ENCODE data around the gene FAM72A.
"Not testable (repeated sequence)": the region's sequence is repeated elsewhere in the genome, so short reads cannot be mapped to it uniquely, and the experiment has no call there.

FAM72A gene

DNA sequence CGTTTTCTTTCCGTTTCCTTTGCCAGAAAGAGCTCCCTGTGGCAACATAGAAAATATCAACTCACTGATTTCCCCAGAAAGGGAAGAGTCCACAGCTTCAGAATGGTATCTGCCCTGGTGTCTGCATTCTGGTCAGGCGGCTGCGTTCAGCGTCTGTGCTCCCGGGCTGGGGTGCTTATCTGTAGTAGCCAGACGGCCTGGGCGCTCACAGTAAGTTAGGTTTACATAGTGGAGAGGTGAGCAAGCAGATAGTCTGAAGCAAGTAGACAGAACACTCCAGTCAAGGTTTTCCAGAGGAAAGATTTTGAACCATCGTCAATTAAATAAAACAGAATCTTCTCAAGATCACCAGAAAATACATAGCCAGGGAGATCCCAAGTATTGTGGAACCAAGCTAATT, 29.4 kb upstream of the FAM72A start:
- H3K9ac ChIP-seq (ENCODE audit: low read depth in 1 of 2, low read length in 2 of 2); H3K4me3 ChIP-seq (ENCODE audit: low read length in 2 of 2); H3K4me1 ChIP-seq (ENCODE audit: control insufficient read depth in 2 of 2, insufficient read depth in 2 of 2, low read length in 2 of 2); H3K27ac ChIP-seq (ENCODE audit: low read depth in 2 of 2, low read length in 2 of 2); H3K36me3 ChIP-seq (ENCODE audit: control insufficient read depth in 2 of 2, insufficient read depth in 2 of 2, low read length in 2 of 2); H3K9me3 ChIP-seq (ENCODE audit: control insufficient read depth in 2 of 2, low read length in 2 of 2); H3K27me3 ChIP-seq (ENCODE audit: control insufficient read depth in 2 of 2, insufficient read depth in 2 of 2, low read length in 2 of 2): not testable (repeated sequence)

- not testable (repeated sequence) for H3K27me3 ChIP-seq (ENCODE audit: control insufficient read depth in 2 of 2, insufficient read depth in 2 of 2, low read length in 2 of 2); H3K4me3 ChIP-seq (ENCODE audit: low read length in 2 of 2); H3K9me3 ChIP-seq (ENCODE audit: control insufficient read depth in 2 of 2, low read length in 2 of 2); H3K4me1 ChIP-seq (ENCODE audit: control insufficient read depth in 2 of 2, insufficient read depth in 2 of 2, low read length in 2 of 2); H3K9ac ChIP-seq (ENCODE audit: low read depth in 1 of 2, low read length in 2 of 2); H3K36me3 ChIP-seq (ENCODE audit: control insufficient read depth in 2 of 2, insufficient read depth in 2 of 2, low read length in 2 of 2); H3K27ac ChIP-seq (ENCODE audit: low read depth in 2 of 2, low read length in 2 of 2)
These were observed 26.6 kb upstream of the FAM72A start for GRCh38 chr1:206229286-206229685.

GRCh38 chr1:206226886-206227285, 24.2 kb upstream of the FAM72A start:
- H3K9ac ChIP-seq (ENCODE audit: low read depth in 1 of 2, low read length in 2 of 2); H3K27ac ChIP-seq (ENCODE audit: low read depth in 2 of 2, low read length in 2 of 2); H3K27me3 ChIP-seq (ENCODE audit: control insufficient read depth in 2 of 2, insufficient read depth in 2 of 2, low read length in 2 of 2); H3K9me3 ChIP-seq (ENCODE audit: control insufficient read depth in 2 of 2, low read length in 2 of 2); H3K4me3 ChIP-seq (ENCODE audit: low read length in 2 of 2); H3K36me3 ChIP-seq (ENCODE audit: control insufficient read depth in 2 of 2, insufficient read depth in 2 of 2, low read length in 2 of 2); H3K4me1 ChIP-seq (ENCODE audit: control insufficient read depth in 2 of 2, insufficient read depth in 2 of 2, low read length in 2 of 2): not testable (repeated sequence)

DNA sequence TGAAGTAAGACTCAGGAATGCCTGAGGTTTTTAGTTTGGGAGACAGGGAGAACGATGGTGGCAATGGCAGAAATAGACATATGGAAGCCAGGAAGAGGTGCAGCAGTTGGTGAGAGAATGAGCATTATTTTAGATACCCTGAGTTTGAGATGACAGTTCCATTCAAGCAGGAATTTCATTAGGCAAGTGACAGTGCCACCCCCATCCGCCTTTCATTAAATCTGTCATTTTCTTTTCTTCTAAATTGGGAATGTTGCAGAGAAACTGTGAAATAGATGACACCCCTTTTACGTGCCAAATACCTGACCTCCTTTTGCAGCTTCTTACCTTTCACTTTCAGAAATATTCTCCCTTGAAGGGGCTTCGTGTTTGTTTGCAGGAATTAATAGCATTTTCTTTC, 22.7 kb upstream of the FAM72A start:
- not testable (repeated sequence) for H3K9me3 ChIP-seq (ENCODE audit: control insufficient read depth in 2 of 2, low read length in 2 of 2); H3K27me3 ChIP-seq (ENCODE audit: control insufficient read depth in 2 of 2, insufficient read depth in 2 of 2, low read length in 2 of 2); H3K27ac ChIP-seq (ENCODE audit: low read depth in 2 of 2, low read length in 2 of 2); H3K36me3 ChIP-seq (ENCODE audit: control insufficient read depth in 2 of 2, insufficient read depth in 2 of 2, low read length in 2 of 2); H3K4me1 ChIP-seq (ENCODE audit: control insufficient read depth in 2 of 2, insufficient read depth in 2 of 2, low read length in 2 of 2); H3K4me3 ChIP-seq (ENCODE audit: low read length in 2 of 2); H3K9ac ChIP-seq (ENCODE audit: low read depth in 1 of 2, low read length in 2 of 2)

- not testable (repeated sequence) for H3K4me1 ChIP-seq (ENCODE audit: control insufficient read depth in 2 of 2, insufficient read depth in 2 of 2, low read length in 2 of 2); H3K4me3 ChIP-seq (ENCODE audit: low read length in 2 of 2); H3K9me3 ChIP-seq (ENCODE audit: control insufficient read depth in 2 of 2, low read length in 2 of 2); H3K9ac ChIP-seq (ENCODE audit: low read depth in 1 of 2, low read length in 2 of 2); H3K27ac ChIP-seq (ENCODE audit: low read depth in 2 of 2, low read length in 2 of 2); H3K27me3 ChIP-seq (ENCODE audit: control insufficient read depth in 2 of 2, insufficient read depth in 2 of 2, low read length in 2 of 2); H3K36me3 ChIP-seq (ENCODE audit: control insufficient read depth in 2 of 2, insufficient read depth in 2 of 2, low read length in 2 of 2)
These were observed 21.6 kb upstream of the FAM72A start for GRCh38 chr1:206224190-206224776.

DNA sequence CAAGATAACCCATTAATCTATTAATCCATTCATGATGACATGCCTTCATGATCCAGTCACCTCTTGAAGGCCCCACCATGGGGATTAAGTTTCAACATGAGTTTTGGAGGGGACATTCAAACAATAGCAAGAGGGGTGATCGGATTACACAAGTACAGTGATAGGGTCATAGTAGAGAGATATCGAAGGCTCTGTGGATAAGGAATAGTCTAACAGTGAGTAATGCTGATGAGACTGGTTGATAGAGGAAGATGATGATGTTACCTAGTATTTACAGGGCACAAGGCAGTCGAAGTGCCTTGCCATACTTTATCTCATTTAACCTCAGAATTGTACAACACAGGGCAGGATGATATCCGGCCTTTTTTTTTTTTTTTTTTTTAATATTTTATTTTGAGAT, 18.9 kb upstream of the FAM72A start:
- H3K27ac ChIP-seq (ENCODE audit: low read depth in 2 of 2, low read length in 2 of 2); H3K9ac ChIP-seq (ENCODE audit: low read depth in 1 of 2, low read length in 2 of 2); H3K36me3 ChIP-seq (ENCODE audit: control insufficient read depth in 2 of 2, insufficient read depth in 2 of 2, low read length in 2 of 2); H3K9me3 ChIP-seq (ENCODE audit: control insufficient read depth in 2 of 2, low read length in 2 of 2); H3K4me3 ChIP-seq (ENCODE audit: low read length in 2 of 2); H3K4me1 ChIP-seq (ENCODE audit: control insufficient read depth in 2 of 2, insufficient read depth in 2 of 2, low read length in 2 of 2); H3K27me3 ChIP-seq (ENCODE audit: control insufficient read depth in 2 of 2, insufficient read depth in 2 of 2, low read length in 2 of 2): not testable (repeated sequence)

GRCh38 chr1:206220332-206221000, 17.8 kb upstream of the FAM72A start:
- not testable (repeated sequence) for H3K4me1 ChIP-seq (ENCODE audit: control insufficient read depth in 2 of 2, insufficient read depth in 2 of 2, low read length in 2 of 2); H3K9me3 ChIP-seq (ENCODE audit: control insufficient read depth in 2 of 2, low read length in 2 of 2); H3K36me3 ChIP-seq (ENCODE audit: control insufficient read depth in 2 of 2, insufficient read depth in 2 of 2, low read length in 2 of 2); H3K27ac ChIP-seq (ENCODE audit: low read depth in 2 of 2, low read length in 2 of 2); H3K4me3 ChIP-seq (ENCODE audit: low read length in 2 of 2); H3K27me3 ChIP-seq (ENCODE audit: control insufficient read depth in 2 of 2, insufficient read depth in 2 of 2, low read length in 2 of 2); H3K9ac ChIP-seq (ENCODE audit: low read depth in 1 of 2, low read length in 2 of 2)

DNA sequence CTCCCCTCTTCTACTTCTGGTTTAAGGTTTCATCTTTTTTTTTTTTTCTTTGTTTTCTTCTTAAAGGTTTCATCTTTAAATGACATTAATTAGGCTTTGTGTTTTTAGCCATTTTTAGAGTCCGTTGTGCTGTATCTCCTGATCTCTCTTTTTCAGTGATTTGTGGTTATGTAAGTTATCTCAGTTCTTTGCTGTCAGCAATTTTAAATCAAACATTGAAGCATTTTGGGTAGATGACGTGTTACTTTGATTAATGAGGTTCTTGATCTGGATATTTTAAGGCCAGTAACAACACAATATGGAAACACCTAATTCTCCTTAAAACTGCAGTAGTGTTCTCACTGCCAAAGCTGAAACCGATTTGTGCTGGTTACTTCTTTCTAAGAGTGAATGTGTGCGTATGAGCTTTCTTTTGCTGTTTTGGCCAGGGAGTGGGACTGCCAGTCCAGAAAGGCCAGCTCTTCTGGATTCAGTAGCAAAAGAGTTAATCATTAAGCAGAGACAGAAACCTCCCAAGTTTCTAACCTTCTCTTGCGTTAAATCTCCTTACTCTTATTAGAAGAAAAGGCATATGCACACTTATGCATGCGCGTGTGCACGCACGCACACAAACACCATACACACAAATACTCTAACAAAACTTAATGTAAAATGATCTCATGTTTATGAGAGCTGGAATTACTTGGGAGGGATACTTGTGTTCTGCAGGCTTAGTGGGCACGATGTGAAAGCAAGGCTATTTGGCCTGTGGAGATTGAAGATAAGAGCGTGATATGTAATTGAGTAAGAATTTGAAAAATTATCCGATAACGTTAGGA, 17.1 kb upstream of the FAM72A start:
- not testable (repeated sequence) for H3K27me3 ChIP-seq (ENCODE audit: control insufficient read depth in 2 of 2, insufficient read depth in 2 of 2, low read length in 2 of 2); H3K4me3 ChIP-seq (ENCODE audit: low read length in 2 of 2); H3K36me3 ChIP-seq (ENCODE audit: control insufficient read depth in 2 of 2, insufficient read depth in 2 of 2, low read length in 2 of 2); H3K27ac ChIP-seq (ENCODE audit: low read depth in 2 of 2, low read length in 2 of 2); H3K9me3 ChIP-seq (ENCODE audit: control insufficient read depth in 2 of 2, low read length in 2 of 2); H3K4me1 ChIP-seq (ENCODE audit: control insufficient read depth in 2 of 2, insufficient read depth in 2 of 2, low read length in 2 of 2); H3K9ac ChIP-seq (ENCODE audit: low read depth in 1 of 2, low read length in 2 of 2)

DNA sequence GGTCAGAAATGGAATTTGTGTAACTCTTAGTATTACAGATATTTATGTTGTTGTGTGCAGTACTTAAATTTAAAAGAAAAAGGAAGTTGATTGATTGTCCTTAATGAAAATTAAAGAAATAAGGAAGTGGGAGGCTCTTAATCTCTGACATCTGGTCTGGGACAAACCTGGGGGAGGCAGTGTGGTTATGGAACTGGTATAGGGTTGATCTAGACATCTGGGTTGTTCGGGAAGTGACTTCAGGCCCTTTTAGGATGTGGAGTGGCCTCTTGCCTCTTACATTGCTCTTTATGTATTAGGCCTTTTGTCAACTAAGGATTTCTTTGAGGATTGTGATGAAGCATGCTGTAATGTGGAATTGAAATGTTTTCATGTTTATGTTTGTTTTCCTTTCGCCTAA, 16.1 kb upstream of the FAM72A start:
- not testable (repeated sequence) for H3K9ac ChIP-seq (ENCODE audit: low read depth in 1 of 2, low read length in 2 of 2); H3K36me3 ChIP-seq (ENCODE audit: control insufficient read depth in 2 of 2, insufficient read depth in 2 of 2, low read length in 2 of 2); H3K4me3 ChIP-seq (ENCODE audit: low read length in 2 of 2); H3K27me3 ChIP-seq (ENCODE audit: control insufficient read depth in 2 of 2, insufficient read depth in 2 of 2, low read length in 2 of 2); H3K4me1 ChIP-seq (ENCODE audit: control insufficient read depth in 2 of 2, insufficient read depth in 2 of 2, low read length in 2 of 2); H3K27ac ChIP-seq (ENCODE audit: low read depth in 2 of 2, low read length in 2 of 2); H3K9me3 ChIP-seq (ENCODE audit: control insufficient read depth in 2 of 2, low read length in 2 of 2)

GRCh38 chr1:206218285-206218684, 15.6 kb upstream of the FAM72A start:
- not testable (repeated sequence) for H3K9me3 ChIP-seq (ENCODE audit: control insufficient read depth in 2 of 2, low read length in 2 of 2); H3K4me3 ChIP-seq (ENCODE audit: low read length in 2 of 2); H3K27me3 ChIP-seq (ENCODE audit: control insufficient read depth in 2 of 2, insufficient read depth in 2 of 2, low read length in 2 of 2); H3K36me3 ChIP-seq (ENCODE audit: control insufficient read depth in 2 of 2, insufficient read depth in 2 of 2, low read length in 2 of 2); H3K9ac ChIP-seq (ENCODE audit: low read depth in 1 of 2, low read length in 2 of 2); H3K27ac ChIP-seq (ENCODE audit: low read depth in 2 of 2, low read length in 2 of 2); H3K4me1 ChIP-seq (ENCODE audit: control insufficient read depth in 2 of 2, insufficient read depth in 2 of 2, low read length in 2 of 2)

Measured in mucosa of rectum (tissue), 2 donors.